Panc1 (cell line): ENCODE results near the gene CDK2. TPM values are rescaled to one million over a fixed set of nuclear protein-coding genes. Genes with fewer than 3 reads are reported as not detected.
A peak's percentile ranks its signal among the peaks of the same experiment; 100 is the strongest.

Experiments
- ATAC-seq: fragments of 200-7000 bp; cut with Tn5 transposase; 2 replicates; pipeline ENCODE4 v1.9.1; 2020; ENCODE audit warnings: mild to moderate bottlenecking, moderate library complexity
- BruUV-seq: library from RNA; stranded (reverse); fragments of 400-500 nt; replicated peaks from 2 replicates; lab custom pipeline; 2021; lab: Mats Ljungman, UMichigan
- CTCF ChIA-PET: fragments of 300-600 bp; sonication (Branson Sonifier 250); formaldehyde crosslinking; loops from one replicate; lab custom pipeline; 2022; ENCODE audit warnings: antibody characterized with exemption; lab: Charles Lee
- POLR2A ChIA-PET: fragments of 300-600 bp; sonication (Branson Sonifier 250); formaldehyde crosslinking; loops from one replicate; lab custom pipeline; 2022; ENCODE audit warnings: antibody characterized with exemption; lab: Charles Lee
- DNase-seq: peaks from one replicate; pipeline ENCODE4 v3.0.0-alpha.2; 2010; ENCODE audit warnings: low read depth, low spot score
- H3K27ac ChIP-seq: 2 replicates; pipeline ENCODE4 v1.5.1; 2011; ENCODE audit warnings: mild to moderate bottlenecking, low read length, inconsistent platforms
- H3K27me3 ChIP-seq: fragments of 200-500 bp; sonication (Bioruptor generic); 2 replicates; pipeline ENCODE4 v1.6.0; 2014; ENCODE audit warnings: low read length, inconsistent platforms; ENCODE audit not compliant: control insufficient read depth, insufficient read depth
- H3K36me3 ChIP-seq: fragments of 200-500 bp; sonication (Bioruptor generic); 2 replicates; pipeline ENCODE4 v1.5.1; 2014; ENCODE audit warnings: inconsistent platforms, mild to moderate bottlenecking, low read length, moderate library complexity; ENCODE audit not compliant: control insufficient read depth, insufficient read depth
- H3K4me1 ChIP-seq: 2 replicates; pipeline ENCODE4 v1.5.1; 2011; ENCODE audit warnings: inconsistent platforms, mild to moderate bottlenecking, low read length, moderate library complexity; ENCODE audit not compliant: control insufficient read depth, insufficient read depth
- H3K4me3 ChIP-seq, 2 experiments: 2 replicates each; pipeline ENCODE4 v1.5.1; 2011 to 2012; ENCODE audit warnings: low read depth in 2 of 2, low read length in 2 of 2, mild to moderate bottlenecking in 2 of 2, inconsistent platforms in 1 of 2, moderate library complexity in 1 of 2
- H3K9me3 ChIP-seq: fragments of 200-500 bp; sonication (Bioruptor generic); 2 replicates; pipeline ENCODE4 v1.5.1; 2014; ENCODE audit warnings: low read depth, mild to moderate bottlenecking, inconsistent platforms, low read length, moderate library complexity; ENCODE audit not compliant: control insufficient read depth, insufficient read depth
- CTCF ChIP-seq: fragments of 450-650 bp; IDR thresholded peaks from 2 replicates; pipeline ENCODE4 v1.5.1; 2017; ENCODE audit warnings: mild to moderate bottlenecking
- POLR2AphosphoS5 ChIP-seq: IDR thresholded peaks from 2 replicates; pipeline ENCODE4 v1.6.1; 2012; ENCODE audit warnings: mild to moderate bottlenecking, low read depth, low read length, moderate library complexity
- REST ChIP-seq, 2 experiments: IDR thresholded peaks; 2 replicates each; pipeline ENCODE4 v1.6.1; 2011 to 2012; ENCODE audit warnings: low read depth in 2 of 2, control low read depth in 1 of 2, low read length in 1 of 2, mild to moderate bottlenecking in 1 of 2, moderate library complexity in 1 of 2; ENCODE audit not compliant: insufficient read depth in 1 of 2
- SIN3A ChIP-seq: IDR thresholded peaks from 2 replicates; pipeline ENCODE4 v1.6.1; 2012; ENCODE audit warnings: low read depth, mild to moderate bottlenecking, low read length, moderate library complexity, borderline replicate concordance; ENCODE audit not compliant: insufficient read depth
- TCF7L2 ChIP-seq: IDR thresholded peaks from 2 replicates; pipeline ENCODE4 v1.6.1; 2011; ENCODE audit warnings: mild to moderate bottlenecking, low read depth, low read length, inconsistent platforms
- in situ Hi-C: cut with HindIII; loops from 2 replicates; pipeline ENCODE4 v1.10.0; 2016; ENCODE audit warnings: low sequenced_read_pairs, low pct_unique_long_range_greater_than_20kb
- intact Hi-C: fragments of 100-400 bp; cut with micrococcal nuclease; formaldehyde crosslinking; loops from one replicate; pipeline ENCODE4 v1.10.0; 2022; ENCODE audit not compliant: unreplicated experiment
- total RNA-seq: library from RNA; stranded (reverse); gene quantifications from one replicate; pipeline ENCODE4 v1.2.1, GENCODE V29; 2021; ENCODE audit not compliant: unreplicated experiment

CDK2 gene
- total RNA-seq, 1 experiment from 2014 or later: 72.9 TPM

- ATAC-seq (no peak), DNase-seq (no peak)
- BruUV-seq: no TSS peak
- POLR2A ChIA-PET: no interaction called here
- CTCF ChIA-PET: interaction anchor here (0.7 kb wide), 1 partner anchor 154 kb away, joined by 9 read pairs; no protein-coding TSS in a partner anchor
- TF ChIP-seq POLR2AphosphoS5: no peak
- TF ChIP-seq REST (IDR thresholded peaks at IDR 0.05; ENCODE audit: insufficient read depth in 1 of 2, low read depth in 2 of 2, low read length in 1 of 2): no peak
- no peak for TF ChIP-seq SIN3A
- no peak for TF ChIP-seq CTCF
- TF ChIP-seq TCF7L2: no peak
- in situ Hi-C loops (no loop called here), intact Hi-C loops (loop anchor here (10.0 kb wide), 1 partner anchor 202 kb away; the partner anchor contains the start of gene GDF11)
- H3K9me3 ChIP-seq: no peaks in the 10 kb centered on the region
- no peaks in the 10 kb centered on the region for H3K4me1 ChIP-seq
- no peak overlapping the region for H3K27ac ChIP-seq
- no peak overlapping the region for H3K4me3 ChIP-seq
- H3K27me3 ChIP-seq: no peaks in the 10 kb centered on the region
- H3K36me3 ChIP-seq: no peaks in the 10 kb centered on the region
These were observed 20.1 kb upstream of the CDK2 start for GRCh38 chr12:55946553-55946952.

- H3K4me3 ChIP-seq: no peak overlapping the region
- no peaks in the 10 kb centered on the region for H3K9me3 ChIP-seq
- H3K4me1 ChIP-seq: no peaks in the 10 kb centered on the region
- no peaks in the 10 kb centered on the region for H3K36me3 ChIP-seq
- in situ Hi-C loops: no loop called here
- ChIA-PET CTCF (interaction anchor here (0.6 kb wide), 1 partner anchor 25 kb away, joined by 4 read pairs; no protein-coding TSS in a partner anchor), POLR2A (no interaction called here)
- BruUV-seq: no TSS peak
- no peak for TF ChIP-seq CTCF
- no peak for TF ChIP-seq POLR2AphosphoS5
- TF ChIP-seq TCF7L2: no peak
- no peak for TF ChIP-seq REST (IDR thresholded peaks at IDR 0.05; ENCODE audit: insufficient read depth in 1 of 2, low read depth in 2 of 2, low read length in 1 of 2)
- TF ChIP-seq SIN3A: no peak
- intact Hi-C loops: no loop called here
- ATAC-seq: peak; percentile 36; the same call in 1 of the 2 replicates
- H3K27ac ChIP-seq: no peak overlapping the region
- no peaks in the 10 kb centered on the region for H3K27me3 ChIP-seq
- DNase-seq: no peak
These were observed 11.3 kb upstream of the CDK2 start for GRCh38 chr12:55955344-55955743.
